AG04449 (cell line): Measurements from ENCODE around the gene GTF2B.
"Not testable (repeated sequence)": the region's sequence is repeated elsewhere in the genome, so short reads cannot be mapped to it uniquely, and the experiment has no call there.

ENCODE experiments used
- CTCF ChIA-PET: fragments of 350-600 bp; formaldehyde crosslinking; extraction: SDS; loops from one replicate; lab custom pipeline; 2021; ENCODE audit warnings: antibody characterized with exemption; lab: Yijun Ruan, JAX
- POLR2A ChIA-PET: fragments of 400-600, 350-600 bp; formaldehyde crosslinking; extraction: SDS; loops from one replicate; lab custom pipeline; 2020; ENCODE audit warnings: antibody characterized with exemption, inconsistent platforms; lab: Yijun Ruan, JAX
- DNase-seq: peaks from one replicate; pipeline ENCODE4 v3.0.0-alpha.2; 2010; ENCODE audit warnings: low read depth, low spot score
- H3K4me3 ChIP-seq: 2 replicates; pipeline ENCODE4 v1.5.1; 2011; ENCODE audit warnings: low read depth, mild to moderate bottlenecking, control low read depth, low read length
- CTCF ChIP-seq: IDR thresholded peaks from one replicate; pipeline ENCODE4 v1.5.1; 2011; ENCODE audit warnings: mild to moderate bottlenecking, moderate library complexity, low read length, control low read depth, inconsistent platforms; ENCODE audit not compliant: insufficient read depth; ENCODE audit errors: missing control alignments

The GTF2B gene

GRCh38 chr1:88877911-88878310 lies 13.5 kb downstream of the GTF2B start:
- no peak for TF ChIP-seq CTCF
- no peak for DNase-seq
- CTCF ChIA-PET, result interaction anchor here (0.7 to 7.6 kb wide), 21 partner anchors 10 to 698 kb away, joined by 3 to 155 read pairs (median 5); partner anchors contain the start of genes GTF2B and PKN2
- POLR2A ChIA-PET, result interaction anchor here (0.8 kb wide), 1 partner anchor 13 kb away, joined by 4 read pairs; no protein-coding TSS in a partner anchor
- H3K4me3 ChIP-seq, result no peak overlapping the region

GRCh38 chr1:88877382-88877825 lies 14.0 kb downstream of the GTF2B start:
- POLR2A ChIA-PET, result no interaction called here
- CTCF ChIA-PET, result interaction anchor here (0.6 to 7.6 kb wide), 40 partner anchors 9 to 697 kb away, joined by 3 to 155 read pairs (median 4); partner anchors contain the start of genes GTF2B and PKN2
- H3K4me3 ChIP-seq, result no peak overlapping the region
- TF ChIP-seq CTCF, result peak; percentile 15
- no peak for DNase-seq

GRCh38 chr1:88876573-88877365 lies 14.6 kb downstream of the GTF2B start:
- H3K4me3 ChIP-seq, result no peak overlapping the region
- ChIA-PET POLR2A (no interaction called here), CTCF (interaction anchor here (0.6 to 7.6 kb wide), 39 partner anchors 9 to 696 kb away, joined by 3 to 155 read pairs (median 4); partner anchors contain the start of genes GTF2B and PKN2)
- no peak for DNase-seq
- no peak for TF ChIP-seq CTCF

- CTCF ChIA-PET, result interaction anchor here (0.8 to 7.6 kb wide), 10 partner anchors 8 to 267 kb away, joined by 3 to 155 read pairs (median 16); partner anchors contain the start of genes GTF2B and PKN2
Measured at GRCh38 chr1:88875595-88875994, 15.8 kb downstream of the GTF2B start.

GRCh38 chr1:88873737-88874349 lies 17.5 kb downstream of the GTF2B start:
- no peak for TF ChIP-seq CTCF
- DNase-seq, result no peak
- H3K4me3 ChIP-seq, result no peak overlapping the region
- ChIA-PET CTCF (interaction anchor here (0.9 to 7.6 kb wide), 3 partner anchors 138 to 217 kb away, joined by 4 to 155 read pairs (median 114); partner anchors contain the start of gene PKN2), POLR2A (no interaction called here)

More at GRCh38 chr1:88875595-88875994, 15.8 kb downstream of the GTF2B start:
- no peak for TF ChIP-seq CTCF
- H3K4me3 ChIP-seq, result no peak overlapping the region
- POLR2A ChIA-PET, result no interaction called here
- no peak for DNase-seq

GRCh38 chr1:88869644-88870043 lies 21.7 kb downstream of the GTF2B start:
- POLR2A ChIA-PET, H3K4me3 ChIP-seq, DNase-seq: not testable (repeated sequence)
- CTCF ChIA-PET, result interaction anchor here (1.6 kb wide), 1 partner anchor 13 kb away, joined by 3 read pairs; no protein-coding TSS in a partner anchor
